DMS153 treated with DMSO at 0.1 percent for 48 hours (cell line): ENCODE results near the gene MT4.

Experiments
- DNase-seq: peaks from one replicate; lab custom pipeline; 2025; ENCODE audit not compliant: unreplicated experiment; lab: John Stamatoyannopoulos, UW

MT4 gene

DNA sequence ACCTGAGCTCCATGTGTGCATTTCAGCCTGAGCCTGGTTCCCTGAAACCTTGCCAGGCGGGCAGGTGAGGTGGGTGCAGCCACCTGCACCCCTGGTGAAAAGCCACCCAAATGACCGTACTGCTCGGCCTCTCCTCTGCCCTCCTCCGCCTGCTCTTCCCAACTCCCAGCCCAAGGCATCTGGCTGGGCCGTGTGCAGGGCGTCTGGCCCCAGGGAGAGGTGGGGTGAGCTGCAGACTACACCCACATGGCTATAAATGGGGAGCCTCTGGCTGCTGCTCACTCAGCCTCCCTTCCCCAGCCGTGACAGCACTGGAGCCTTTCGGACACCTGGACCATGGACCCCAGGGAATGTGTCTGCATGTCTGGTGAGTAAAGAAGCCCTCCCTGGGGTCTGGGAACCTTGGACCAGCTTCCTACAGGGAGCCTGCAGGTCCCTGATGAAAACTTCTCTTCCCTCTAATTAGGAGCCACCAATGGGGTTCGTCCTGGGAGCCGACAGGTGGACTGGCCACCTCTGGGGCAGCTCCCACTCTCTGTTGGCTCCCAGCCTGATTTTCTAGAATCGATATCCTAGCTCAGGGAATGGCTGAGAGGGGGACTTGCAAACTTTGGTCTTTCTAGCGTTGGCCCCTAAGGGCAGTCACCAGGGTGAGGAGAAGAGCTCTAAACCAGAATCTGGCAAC lies at the start of gene MT4:
Gene MT4, plus strand, starts transcription at position 281 of the 685 bp plus-strand sequence. Its CDS starts 56 bp downstream, at position 337.
- DNase-seq, result no peak

DNA sequence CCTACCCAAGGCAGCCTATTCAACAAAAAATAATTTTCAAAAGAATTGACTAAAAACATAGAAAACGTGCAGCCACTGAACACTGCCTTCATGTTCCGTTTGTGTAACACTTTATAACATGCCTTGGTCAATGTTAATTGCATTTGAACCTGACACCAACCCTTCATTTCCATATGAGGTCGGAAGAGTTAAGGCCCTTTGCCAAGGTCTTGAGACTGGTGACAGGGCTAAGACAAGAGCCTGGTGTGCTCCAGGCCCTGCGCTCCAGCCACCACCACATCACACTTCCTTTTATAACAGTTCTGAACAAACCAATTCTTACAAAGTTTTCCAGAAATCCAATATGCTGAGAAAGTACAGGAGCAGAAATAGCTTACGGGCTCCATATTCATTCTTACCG lies 49.2 kb upstream of the MT4 start:
- DNase-seq, result no peak

DNA sequence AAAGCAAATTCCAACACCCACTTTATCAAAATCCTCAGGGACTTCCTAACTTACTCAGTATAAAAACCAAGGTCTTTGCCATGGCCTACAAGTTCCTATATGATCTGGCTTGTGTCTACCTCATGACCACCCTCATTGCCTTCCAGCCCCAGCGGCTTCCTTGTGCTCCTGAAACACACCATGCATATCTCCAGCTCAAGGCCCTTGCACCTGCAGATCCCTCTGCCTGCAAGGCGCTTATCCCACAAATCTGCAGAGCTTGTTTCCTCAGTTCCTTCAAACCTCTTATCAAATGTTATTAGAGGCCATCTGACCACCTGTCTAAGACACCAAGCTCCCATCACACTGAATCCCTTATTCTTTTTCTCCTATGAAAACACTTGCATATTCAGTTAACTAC lies 47.7 kb upstream of the MT4 start:
- no peak for DNase-seq

DNA sequence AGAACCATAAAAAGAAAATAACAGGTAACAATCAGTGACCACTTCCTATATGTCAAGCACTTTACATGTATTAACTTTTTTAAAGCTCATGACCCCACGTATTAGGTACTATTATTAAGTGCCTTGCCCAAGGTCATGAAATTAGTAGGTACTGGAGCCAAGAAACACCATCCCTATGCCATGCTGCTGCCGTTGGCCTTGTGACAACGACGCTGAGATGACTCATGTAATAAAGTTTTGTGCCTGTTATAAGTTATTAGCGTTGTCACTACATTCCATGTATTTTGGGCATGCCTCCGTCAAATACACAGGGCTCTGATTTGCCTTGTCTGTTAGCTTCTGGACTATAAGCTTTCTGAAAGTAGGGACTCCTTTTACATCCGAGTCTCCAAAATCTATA lies 46.4 kb upstream of the MT4 start:
- no peak for DNase-seq

DNA sequence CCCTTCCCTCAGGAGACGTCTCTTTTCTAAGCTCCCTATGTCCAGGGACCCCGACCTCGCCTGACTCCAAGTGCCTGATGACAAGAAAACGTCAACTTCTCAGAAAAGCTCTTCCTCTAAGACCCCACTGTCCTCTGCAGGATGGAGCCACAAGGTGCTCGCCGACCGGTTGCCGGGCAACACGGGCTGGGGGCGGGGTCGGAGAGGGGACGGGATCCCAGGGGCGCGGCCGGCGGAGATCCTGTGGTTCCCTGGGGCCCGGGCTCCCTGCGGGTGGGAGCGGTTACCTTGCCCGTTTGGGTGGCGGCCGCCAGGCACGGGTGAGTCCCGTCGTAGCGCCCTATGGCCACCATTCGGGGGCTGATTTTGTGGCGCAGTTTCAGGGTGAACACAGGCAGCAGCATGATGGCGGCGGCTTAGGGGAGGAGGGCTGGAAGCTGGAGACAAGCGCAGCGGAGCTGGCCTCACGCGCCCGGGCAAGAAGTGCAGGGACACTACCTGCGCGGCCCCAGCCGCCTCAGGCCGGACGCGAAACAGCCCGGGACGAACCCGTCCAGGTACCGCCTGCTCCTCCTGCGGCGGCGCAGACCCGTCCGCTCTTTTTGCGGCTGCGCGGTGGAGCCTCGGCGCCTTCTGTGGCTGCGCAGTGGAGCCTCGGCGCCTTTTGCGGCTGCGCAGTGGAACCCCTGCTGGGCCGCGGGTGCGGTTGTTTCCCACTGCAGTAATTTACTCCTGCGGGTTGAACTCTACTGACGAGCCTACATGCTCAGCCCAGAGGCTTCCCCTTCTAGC lies 45.2 kb upstream of the MT4 start, which contains the start of gene BBS2:
Gene BBS2, minus strand, starts transcription at position 566 of the 792 bp plus-strand sequence. Its CDS starts 162 bp downstream, at position 404.
- peak; percentile 80 for DNase-seq

DNA sequence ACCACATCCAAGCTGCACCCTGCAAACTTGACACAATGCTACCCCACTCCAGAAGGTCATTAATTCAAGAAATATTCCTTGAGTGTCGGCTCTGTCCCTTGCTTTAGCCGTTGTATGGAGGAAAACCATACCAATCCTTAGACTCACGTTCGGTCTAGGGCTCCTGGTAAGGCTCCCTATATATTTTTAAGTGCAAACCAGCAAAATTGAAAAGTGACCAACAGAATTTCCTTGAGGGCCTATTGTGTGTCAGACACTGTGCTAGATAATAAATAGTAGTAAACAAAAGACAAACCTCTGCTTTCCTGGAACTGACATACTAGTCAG lies 44.7 kb upstream of the MT4 start:
- no peak for DNase-seq

DNA sequence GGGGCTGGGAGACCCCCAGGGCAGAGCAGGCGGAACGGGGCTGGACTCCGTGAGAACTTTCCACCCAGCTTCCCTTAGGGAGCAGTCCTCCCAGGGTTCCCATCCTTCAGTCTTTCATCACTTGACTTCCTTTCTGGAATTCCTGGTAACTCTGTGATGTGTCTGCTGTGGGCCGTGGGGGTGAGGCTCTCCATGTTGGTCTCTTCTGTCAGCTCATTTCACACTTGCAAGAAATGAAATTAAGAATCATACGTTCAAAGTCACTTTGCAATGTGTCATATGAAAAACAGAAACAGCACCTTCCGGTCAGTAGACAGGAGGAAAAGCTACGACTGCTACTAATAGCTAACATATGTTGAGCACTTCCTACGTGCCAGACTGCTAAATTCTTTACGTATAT lies 39.6 kb upstream of the MT4 start:
- no peak for DNase-seq

DNA sequence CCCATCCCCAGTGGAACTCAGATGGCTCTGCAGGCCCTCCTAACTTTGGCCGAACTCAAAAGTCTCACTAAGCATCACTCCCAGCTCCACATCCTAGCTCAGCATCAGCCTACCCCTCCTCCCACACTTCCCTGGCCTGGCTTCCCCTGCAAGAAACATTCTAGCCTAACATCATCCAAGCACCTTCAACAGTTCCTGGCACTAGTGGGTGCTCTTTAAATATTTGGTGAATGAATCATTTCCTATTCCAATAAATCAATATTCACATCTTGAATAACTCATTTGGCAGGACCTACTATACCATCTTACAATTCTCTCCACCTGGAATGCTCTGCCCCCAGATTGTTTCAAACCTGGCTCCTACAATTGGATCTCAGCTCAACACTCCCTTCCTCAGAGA lies 34.0 kb upstream of the MT4 start:
- DNase-seq, result no peak

DNA sequence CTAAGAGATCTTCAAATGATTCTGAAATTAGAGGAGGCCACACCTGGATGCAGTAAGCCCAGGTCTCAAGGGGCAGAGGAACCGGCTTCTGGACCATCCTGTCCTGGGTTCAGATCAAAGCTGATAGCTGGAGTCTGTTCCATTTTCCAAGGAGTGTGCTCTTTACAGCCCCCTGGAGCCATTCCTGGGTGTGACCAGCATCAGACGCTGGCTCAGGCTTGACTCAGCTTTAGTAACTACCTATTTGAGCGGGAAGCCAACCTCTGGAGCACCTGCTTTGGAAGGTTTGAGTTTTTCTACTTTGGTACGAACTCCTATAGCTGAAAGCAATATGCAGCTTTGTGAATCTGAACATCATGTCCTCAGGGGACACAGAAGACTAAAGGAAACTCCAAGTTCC lies 32.2 kb upstream of the MT4 start:
- DNase-seq, result no peak

DNA sequence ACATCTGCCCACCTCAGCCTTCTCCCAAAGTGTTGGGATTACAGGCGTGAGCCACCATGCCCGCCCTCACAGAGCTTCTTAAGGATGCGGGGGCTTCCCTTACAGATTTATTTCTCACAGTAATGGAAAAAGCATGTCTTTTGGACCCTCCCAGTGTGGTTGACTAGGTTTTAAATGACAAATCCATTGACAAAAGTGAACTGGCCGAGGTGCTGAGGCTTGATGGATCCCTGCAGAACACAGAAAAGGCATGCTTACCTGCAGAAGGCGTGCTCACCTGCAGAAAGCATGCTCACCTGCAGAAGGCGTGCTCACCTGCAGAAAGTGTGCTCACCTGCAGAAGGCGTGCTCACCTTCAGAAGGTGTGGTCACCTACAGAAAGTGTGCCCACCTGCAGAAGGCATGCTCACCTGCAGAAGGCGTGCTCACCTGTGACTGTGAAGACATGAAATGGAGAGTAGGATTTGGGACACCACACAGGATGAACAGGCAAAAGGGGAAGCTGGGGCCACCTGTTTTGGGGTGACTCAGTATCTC lies 30.0 kb upstream of the MT4 start:
- no peak for DNase-seq

DNA sequence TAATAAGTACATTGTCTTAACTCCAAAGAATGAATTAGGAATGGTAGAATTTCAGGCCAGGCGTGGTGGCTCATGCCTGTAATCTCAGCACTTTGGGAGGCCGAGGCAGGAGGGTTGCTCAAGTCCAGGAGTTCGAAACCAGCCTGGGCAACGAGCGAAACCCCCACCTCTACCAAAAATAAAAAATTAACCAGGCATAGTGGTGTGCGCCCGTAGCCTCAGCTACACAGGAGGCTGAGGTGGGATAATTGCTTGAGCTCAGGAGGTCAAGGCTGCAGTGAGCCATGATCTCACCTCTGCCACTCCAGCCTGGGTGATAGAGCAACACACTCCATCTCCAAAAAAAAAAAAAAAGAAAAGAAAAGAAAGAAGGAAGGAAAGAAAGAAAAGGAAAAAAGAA lies 26.5 kb upstream of the MT4 start:
- DNase-seq, result no peak

DNA sequence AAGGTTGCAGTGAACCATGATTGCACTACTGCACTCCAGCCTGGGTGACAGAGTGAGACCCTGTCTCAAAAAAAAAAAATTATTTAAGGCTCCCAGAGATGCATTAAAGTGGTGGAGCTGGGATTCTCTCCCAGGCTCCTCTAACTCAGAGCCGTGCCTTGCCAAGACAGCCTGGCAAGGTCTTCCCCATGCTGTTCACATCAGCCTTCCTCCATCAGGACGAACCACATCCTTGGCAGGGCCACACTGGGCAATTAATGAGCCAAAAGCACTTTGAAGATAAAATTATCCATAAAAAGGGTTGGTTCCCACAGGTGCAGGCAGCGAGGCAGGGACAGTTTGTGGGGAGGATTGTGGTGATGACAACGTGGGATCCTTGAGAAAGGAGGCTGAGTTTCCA lies 25.2 kb upstream of the MT4 start:
- no peak for DNase-seq

DNA sequence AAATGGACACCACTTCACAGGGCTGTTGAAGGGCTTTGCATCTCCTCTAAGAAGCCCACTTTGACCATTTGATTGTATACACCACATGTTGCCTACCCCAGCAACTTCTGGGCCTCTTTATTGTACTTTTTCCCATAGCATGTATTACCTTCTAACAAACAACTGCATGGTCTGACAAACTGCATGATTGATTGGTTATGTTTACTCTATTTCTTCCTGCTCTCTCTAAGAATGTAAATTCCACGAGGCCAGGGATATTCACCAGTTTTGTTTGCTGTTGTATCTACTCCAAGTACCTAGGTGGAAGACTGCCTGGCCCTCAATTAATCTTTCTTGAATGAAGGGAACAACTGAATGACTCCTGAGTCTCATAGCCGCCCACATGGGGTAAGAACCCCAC lies 22.8 kb upstream of the MT4 start:
- no peak for DNase-seq

DNA sequence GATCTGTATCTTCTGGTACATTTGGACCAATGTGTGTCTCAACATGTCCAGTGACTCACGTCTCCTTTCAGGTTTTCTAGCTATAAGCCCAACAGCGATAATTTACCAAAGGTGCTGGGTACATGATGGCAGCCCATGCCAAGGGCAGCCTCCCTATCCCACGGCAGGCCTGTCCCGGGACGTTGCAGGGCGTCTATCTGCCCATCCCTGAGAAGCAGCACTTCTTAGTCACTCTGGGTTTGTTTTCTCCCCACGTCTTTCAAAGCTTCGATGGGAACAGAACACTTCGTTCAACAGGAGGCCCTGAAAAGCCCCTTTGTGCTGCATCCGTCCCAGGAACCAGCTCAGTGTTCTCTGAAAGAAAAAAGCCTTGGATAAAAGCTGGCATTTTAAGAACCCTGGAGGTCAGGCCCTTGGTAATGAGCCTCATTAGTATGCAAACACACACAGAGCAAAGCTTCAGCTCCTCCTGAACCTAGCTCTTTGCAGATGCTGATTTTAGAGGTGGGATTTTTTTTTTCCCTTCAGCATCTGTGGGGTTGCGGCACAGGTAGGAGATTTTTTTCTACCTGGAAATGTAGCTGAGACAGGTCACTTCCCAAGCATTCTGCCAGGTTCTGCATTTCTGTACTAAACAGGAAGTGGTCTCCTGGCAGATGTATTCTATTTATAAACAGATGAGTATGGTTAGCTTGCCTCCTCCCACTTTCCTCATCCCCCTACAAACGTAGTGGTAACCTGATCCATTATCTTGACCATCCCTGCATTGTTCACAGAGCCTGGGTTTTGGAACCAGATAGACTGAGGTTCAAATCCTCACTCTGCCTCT lies 17.5 kb upstream of the MT4 start:
- peak; percentile 48 for DNase-seq

DNA sequence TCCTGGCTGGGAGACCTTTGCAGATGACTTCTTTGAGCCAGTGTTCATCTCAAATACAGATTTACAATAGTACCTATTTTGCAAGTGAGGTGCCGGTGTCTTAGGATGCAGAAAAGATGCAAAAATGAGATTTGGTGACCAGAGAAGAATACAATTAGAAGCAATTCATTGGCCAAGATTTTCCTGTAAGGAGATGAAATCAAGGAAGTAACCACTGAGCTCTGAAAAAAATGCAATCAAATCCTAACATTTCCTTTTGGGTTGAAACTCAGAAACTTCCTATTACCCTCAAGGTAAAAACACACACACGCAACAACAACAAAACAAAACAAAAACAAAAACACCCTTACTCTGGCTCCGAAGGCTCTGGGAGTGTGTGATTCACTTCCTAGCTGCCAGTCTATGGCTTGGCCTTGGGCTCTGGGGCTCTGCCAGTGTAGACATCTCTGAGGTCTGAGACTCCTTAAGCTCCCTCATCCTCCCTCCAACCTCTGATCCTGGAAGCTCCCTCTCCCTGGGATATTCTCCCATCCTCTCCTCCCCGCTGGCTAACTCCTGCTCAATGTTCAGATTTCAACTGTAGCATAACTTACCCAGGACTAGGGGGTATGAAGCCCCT lies 16.8 kb upstream of the MT4 start:
- no peak for DNase-seq

DNA sequence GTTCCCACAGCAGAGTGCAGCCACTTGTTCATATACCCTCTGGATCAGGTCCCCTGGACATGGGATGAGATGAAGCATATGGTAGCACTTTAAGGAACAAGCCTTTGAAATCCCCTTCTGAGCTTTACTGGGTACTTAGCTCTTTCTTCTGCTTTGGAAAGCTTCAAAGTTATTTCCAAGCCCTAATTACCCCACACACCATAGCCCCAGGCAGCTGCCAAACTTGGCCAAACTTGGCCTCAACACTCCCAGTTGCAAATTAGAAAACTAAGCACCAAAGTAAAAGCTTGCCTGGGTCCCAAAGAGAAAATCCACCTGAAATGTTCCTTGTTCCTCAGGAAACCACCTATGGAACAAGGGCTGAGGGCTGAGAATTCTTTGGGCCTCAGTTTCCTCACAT lies 15.7 kb upstream of the MT4 start:
- no peak for DNase-seq

DNA sequence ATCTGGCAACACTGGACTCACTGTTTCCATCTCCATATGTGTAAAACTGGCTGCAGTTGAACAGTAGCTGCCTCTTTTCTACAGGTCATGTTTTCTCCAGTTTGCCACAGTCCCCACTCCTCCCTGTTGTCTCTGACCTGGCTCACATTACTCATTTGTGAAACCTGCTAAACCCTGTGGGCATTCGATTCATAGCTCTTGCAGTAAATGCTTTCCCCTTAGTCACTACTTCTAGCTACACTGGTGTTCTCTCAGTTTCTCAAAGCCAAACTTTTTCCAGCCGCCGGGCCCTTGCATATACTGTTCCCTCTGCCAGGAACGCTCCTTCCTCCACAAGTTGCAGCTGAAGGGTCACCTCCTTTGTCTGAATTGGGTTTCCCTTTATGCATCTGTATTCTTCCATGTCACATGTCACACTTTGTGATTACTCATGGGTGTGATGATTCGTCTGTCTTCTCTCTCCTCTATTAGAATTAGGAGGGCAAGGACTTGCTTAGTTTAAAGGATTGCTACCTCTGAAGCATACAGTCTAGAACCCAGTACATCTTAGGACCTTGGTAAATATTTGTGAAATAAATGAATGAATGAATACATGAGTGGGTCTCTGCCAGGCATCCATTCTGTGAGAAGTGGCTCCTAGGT lies 15.0 kb upstream of the MT4 start:
- DNase-seq, result no peak

DNA sequence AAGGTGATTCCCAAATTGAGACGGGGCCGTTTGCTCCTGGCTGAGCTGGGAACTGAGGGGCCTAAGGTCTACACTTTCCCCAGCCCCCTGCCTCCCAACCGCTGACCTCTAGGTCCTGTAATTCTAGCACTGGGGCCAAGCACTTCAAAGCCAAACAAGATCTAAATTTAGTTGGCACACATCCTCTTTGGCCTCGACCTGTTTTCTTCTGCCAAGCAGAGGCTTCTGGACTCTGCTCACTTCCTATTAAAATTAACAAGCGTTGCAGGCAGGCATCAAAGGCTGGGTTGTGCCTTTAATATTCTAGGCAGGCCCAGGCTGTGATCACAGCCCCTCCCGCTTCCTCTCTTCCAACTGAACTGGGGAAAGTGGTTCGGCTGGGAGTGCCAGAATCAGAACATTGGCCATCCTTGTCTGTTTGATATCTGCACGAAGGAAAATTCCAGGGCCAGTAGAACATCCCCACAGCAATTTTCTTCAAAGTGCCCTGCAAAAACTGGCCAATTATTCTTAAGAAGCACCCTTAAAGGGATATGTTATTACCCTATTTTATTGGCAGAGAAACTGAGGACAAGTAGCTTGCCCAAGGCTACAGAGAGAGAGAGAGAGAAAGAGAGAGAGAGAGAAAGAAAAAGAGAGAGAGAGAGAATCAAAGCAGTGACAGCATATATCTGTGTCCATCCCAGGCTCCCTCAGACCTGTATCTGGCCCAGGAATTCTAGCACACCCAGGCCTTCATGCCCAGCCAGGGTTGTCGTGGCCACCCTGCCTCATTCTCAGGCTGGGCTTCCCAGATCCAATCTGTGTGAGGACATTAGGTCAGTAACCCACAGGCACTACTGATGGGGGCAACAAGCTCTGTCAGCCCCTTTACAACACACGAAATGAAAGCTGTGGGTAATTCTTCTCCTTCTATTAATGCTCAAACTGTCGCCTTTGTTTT lies 12.8 kb upstream of the MT4 start:
- no peak for DNase-seq

DNA sequence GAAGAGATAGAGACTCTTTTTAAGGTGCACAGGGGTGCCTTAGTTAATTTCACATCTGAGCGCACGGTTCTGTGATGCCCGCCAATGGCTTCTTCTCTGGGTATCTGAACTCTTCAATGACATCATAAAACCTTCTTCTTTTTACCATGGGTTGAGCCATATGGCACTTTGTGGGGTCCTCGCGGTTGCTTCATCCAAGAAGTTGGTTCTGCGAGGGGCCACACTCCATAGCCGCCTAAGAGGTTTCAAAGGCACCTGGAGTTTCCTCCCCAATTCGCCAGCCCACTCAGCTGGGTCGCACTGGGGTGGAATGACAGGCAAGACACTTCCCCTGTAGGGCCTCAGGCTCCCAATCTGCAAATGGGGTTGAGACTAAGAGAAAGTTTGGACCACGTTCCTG lies 10.4 kb upstream of the MT4 start:
- no peak for DNase-seq
